HG03457 (cell line): ENCODE results near the gene NR1H2.
"Not testable (repeated sequence)": the region's sequence is repeated elsewhere in the genome, so short reads cannot be mapped to it uniquely, and the experiment has no call there.

ENCODE experiments used
- ATAC-seq: cut with Tn5 transposase; IDR thresholded peaks from one replicate; pipeline ENCODE4 v1.9.1; 2021; ENCODE audit warnings: moderate number of reproducible peaks; ENCODE audit not compliant: unreplicated experiment

NR1H2 gene

GRCh38 chr19:50344661-50345318 lies 31.5 kb upstream of the NR1H2 start:
- no peak for ATAC-seq

- not testable (repeated sequence) for ATAC-seq
Observed at GRCh38 chr19:50347089-50347581, 29.1 kb upstream of the NR1H2 start.

- no peak for ATAC-seq
Observed at GRCh38 chr19:50349277-50350057, 26.8 kb upstream of the NR1H2 start.

GRCh38 chr19:50352242-50352641 lies 24.0 kb upstream of the NR1H2 start:
- no peak for ATAC-seq

GRCh38 chr19:50353487-50353880 lies 22.8 kb upstream of the NR1H2 start:
- not testable (repeated sequence) for ATAC-seq

- no peak for ATAC-seq
Observed at GRCh38 chr19:50356691-50357177, 19.5 kb upstream of the NR1H2 start.

- no peak for ATAC-seq
Observed at GRCh38 chr19:50357178-50358100, 18.8 kb upstream of the NR1H2 start.

GRCh38 chr19:50358483-50359327 lies 17.6 kb upstream of the NR1H2 start:
- ATAC-seq: no peak

GRCh38 chr19:50359328-50359818 lies 16.9 kb upstream of the NR1H2 start:
- ATAC-seq: no peak

- no peak for ATAC-seq
Observed at GRCh38 chr19:50361290-50362029, 14.8 kb upstream of the NR1H2 start.

GRCh38 chr19:50362030-50362412 lies 14.2 kb upstream of the NR1H2 start:
- ATAC-seq: no peak

GRCh38 chr19:50362656-50363424 lies 13.4 kb upstream of the NR1H2 start:
- no peak for ATAC-seq

GRCh38 chr19:50365434-50366306 lies 10.6 kb upstream of the NR1H2 start, which contains the start of gene NAPSA:
TSS of gene NAPSA (minus strand) at chr19:50365639. CDS start at chr19:50365621, 18 bp downstream.
- ATAC-seq: no peak

GRCh38 chr19:50368649-50369570 lies 7.3 kb upstream of the NR1H2 start:
- peak; percentile 48 for ATAC-seq

- ATAC-seq: no peak
Observed at GRCh38 chr19:50371914-50372475, 4.3 kb upstream of the NR1H2 start.

GRCh38 chr19:50377051-50377461 lies 799 bp downstream of the NR1H2 start:
- no peak for ATAC-seq
